ENCODE data around the gene TBKBP1. TPM values are rescaled to one million over a fixed set of nuclear protein-coding genes. Genes with fewer than 3 reads are reported as not detected.

TBKBP1 gene
- total and polyA plus RNA-seq, 2 donors = 1.8 to 9.5 TPM

DNA sequence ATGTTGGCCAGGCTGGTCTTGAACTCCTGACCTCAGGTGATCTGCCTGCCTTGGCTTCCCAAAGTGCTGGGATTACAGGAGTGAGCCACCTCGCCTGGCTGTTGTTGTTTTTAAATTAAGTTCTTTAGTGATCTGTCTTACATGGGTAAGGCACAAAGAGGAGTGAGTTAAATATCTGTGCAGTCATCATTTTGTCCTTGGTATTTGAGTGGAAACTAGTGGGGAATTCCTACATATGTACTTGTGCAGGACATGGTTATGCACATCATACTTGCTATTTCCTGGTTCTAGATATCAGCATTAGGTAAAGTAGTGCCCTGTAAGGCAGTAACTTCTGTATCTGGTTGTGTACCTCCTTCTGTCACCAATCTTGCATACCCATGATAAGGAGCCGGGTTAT, 40.5 kb upstream of the TBKBP1 start:
- no peak overlapping the region for H3K4me3 ChIP-seq (ENCODE audit: low read length in 2 of 2)
- no peaks in the 10 kb centered on the region for H3K27me3 ChIP-seq (ENCODE audit: control insufficient read depth in 2 of 2, insufficient read depth in 1 of 2, low read length in 1 of 2)
- peaks cover 50 to 69% of the 10 kb centered on the region in 2 donors for H3K36me3 ChIP-seq (ENCODE audit: control insufficient read depth in 2 of 2, insufficient read depth in 2 of 2, low read length in 1 of 2)
- H3K9me3 ChIP-seq (ENCODE audit: control insufficient read depth in 2 of 2, insufficient read depth in 1 of 2, low read length in 1 of 2) = no peaks in the 10 kb centered on the region
- no peak for DNase-seq (ENCODE audit: low read depth in 6 of 9, low spot score in 9 of 9)
- H3K27ac ChIP-seq (ENCODE audit: low read depth in 1 of 2, low read length in 1 of 2) = no peak overlapping the region
- peaks cover 6 to 17% of the 10 kb centered on the region in 2 donors for H3K4me1 ChIP-seq (ENCODE audit: control insufficient read depth in 2 of 2, insufficient read depth in 2 of 2, low read length in 2 of 2)
- WGBS = over 99% methylated on average over 2 of the region's 2 CpGs

DNA sequence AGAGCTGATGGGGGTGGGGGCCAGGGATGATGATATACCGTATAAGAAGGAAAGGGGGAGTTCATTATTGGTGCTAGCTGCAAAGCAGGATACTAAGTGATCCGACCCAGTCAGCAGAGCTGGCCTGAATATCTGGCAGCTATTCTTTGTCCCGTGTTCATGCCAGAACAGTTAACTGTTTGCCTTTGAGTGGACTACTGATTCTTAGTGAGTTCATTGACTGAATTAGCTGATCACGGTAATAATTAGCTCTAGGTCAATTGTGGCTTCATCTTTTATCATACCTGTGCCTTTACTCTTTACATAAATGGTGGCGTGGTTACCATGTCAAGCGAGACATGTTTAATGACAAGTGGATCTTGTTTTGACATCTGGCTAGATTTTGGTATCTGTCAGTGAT, 39.0 kb upstream of the TBKBP1 start:
- 95% methylated on average over 6 of the region's 6 CpGs for WGBS
- Histone ChIP-seq H3K4me1 (ENCODE audit: control insufficient read depth in 2 of 2, insufficient read depth in 2 of 2, low read length in 2 of 2) (peaks cover 3 to 21% of the 10 kb centered on the region in 2 donors), H3K4me3 (ENCODE audit: low read length in 2 of 2) (no peak overlapping the region)

DNA sequence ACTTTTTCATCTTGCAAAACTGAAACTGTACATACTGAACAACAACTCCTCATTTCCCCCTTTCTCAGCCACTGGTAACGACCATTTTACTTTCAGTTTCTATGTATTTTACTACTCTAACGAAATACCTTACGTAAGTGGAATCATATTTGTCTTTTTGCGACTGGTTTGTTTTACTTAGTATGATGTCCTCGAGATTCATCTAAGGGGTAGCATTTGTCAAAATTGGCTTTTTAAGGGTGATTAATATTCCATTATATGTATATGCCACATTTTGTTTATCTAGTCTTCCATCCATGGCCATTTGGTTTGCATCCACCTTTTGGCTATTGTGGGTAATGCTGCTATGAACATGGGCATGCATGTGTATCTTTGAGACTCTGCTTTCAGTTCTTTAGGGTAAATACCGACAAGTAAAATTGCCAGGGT, 33.9 kb upstream of the TBKBP1 start:
- H3K27ac ChIP-seq (ENCODE audit: low read depth in 1 of 2, low read length in 1 of 2) = peak overlapping the region; percentile 67 to 83
- WGBS = 20% methylated on average over 6 of the region's 6 CpGs
- peak overlapping the region; percentile 4 to 16 for H3K4me3 ChIP-seq (ENCODE audit: low read length in 2 of 2)
- no peaks in the 10 kb centered on the region for H3K9me3 ChIP-seq (ENCODE audit: control insufficient read depth in 2 of 2, insufficient read depth in 1 of 2, low read length in 1 of 2)
- H3K36me3 ChIP-seq (ENCODE audit: control insufficient read depth in 2 of 2, insufficient read depth in 2 of 2, low read length in 1 of 2) = peaks cover 76 to 97% of the 10 kb centered on the region in 2 donors
- H3K4me1 ChIP-seq (ENCODE audit: control insufficient read depth in 2 of 2, insufficient read depth in 2 of 2, low read length in 2 of 2) = peaks cover 0 to 10% of the 10 kb centered on the region in 2 donors
- no peaks in the 10 kb centered on the region for H3K27me3 ChIP-seq (ENCODE audit: control insufficient read depth in 2 of 2, insufficient read depth in 1 of 2, low read length in 1 of 2)
- DNase-seq (ENCODE audit: low read depth in 6 of 9, low spot score in 9 of 9) = peak in 6 of 9 donors; percentile 4 to 73 (median 34)

More for the DNA sequence above, 39.0 kb upstream of the TBKBP1 start:
- no peak for DNase-seq (ENCODE audit: low read depth in 6 of 9, low spot score in 9 of 9)
- no peaks in the 10 kb centered on the region for H3K9me3 ChIP-seq (ENCODE audit: control insufficient read depth in 2 of 2, insufficient read depth in 1 of 2, low read length in 1 of 2)
- H3K36me3 ChIP-seq (ENCODE audit: control insufficient read depth in 2 of 2, insufficient read depth in 2 of 2, low read length in 1 of 2) = peaks cover 53 to 82% of the 10 kb centered on the region in 2 donors
- H3K27me3 ChIP-seq (ENCODE audit: control insufficient read depth in 2 of 2, insufficient read depth in 1 of 2, low read length in 1 of 2) = no peaks in the 10 kb centered on the region
- no peak overlapping the region for H3K27ac ChIP-seq (ENCODE audit: low read depth in 1 of 2, low read length in 1 of 2)

DNA sequence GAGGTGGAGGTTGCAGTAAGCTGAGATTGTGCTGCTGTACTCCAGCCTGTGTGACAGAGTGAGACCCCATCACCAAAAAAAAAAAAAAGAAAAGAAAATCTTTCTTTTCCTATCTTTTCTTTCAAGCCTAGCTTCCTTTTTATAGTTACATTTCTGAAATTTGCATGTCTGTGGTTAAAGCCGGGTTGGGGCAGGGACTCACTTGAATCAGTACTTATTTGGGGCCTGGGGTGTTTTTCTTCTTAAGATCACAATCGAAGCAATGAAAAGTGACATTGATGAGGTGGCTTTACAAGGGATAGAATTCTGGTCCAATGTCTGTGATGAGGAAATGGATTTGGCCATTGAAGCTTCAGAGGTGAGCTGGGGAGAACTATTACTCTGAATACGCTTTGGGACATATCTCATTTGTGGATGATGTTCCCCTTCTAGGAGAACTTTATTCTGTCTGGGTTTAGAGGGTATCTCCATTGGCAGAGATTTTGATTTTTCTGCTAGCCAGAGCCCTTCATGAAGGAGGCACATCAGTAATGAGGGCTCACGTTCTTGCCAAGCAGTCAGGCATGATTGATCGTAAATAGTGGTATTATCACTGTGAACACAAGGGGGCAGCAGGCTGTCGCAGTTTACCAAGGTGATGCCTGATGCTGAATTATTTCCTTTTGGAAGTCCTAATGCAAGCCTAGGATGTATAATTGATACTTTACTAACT, 29.9 kb upstream of the TBKBP1 start:
- Histone ChIP-seq H3K36me3 (ENCODE audit: control insufficient read depth in 2 of 2, insufficient read depth in 2 of 2, low read length in 1 of 2) (peaks cover 62 to 93% of the 10 kb centered on the region in 2 donors), H3K9me3 (ENCODE audit: control insufficient read depth in 2 of 2, insufficient read depth in 1 of 2, low read length in 1 of 2) (no peaks in the 10 kb centered on the region), H3K27me3 (ENCODE audit: control insufficient read depth in 2 of 2, insufficient read depth in 1 of 2, low read length in 1 of 2) (no peaks in the 10 kb centered on the region), H3K27ac (ENCODE audit: low read depth in 1 of 2, low read length in 1 of 2) (peak overlapping the region in 1 of 2 donors; percentile 18), H3K4me1 (ENCODE audit: control insufficient read depth in 2 of 2, insufficient read depth in 2 of 2, low read length in 2 of 2) (peaks cover 0 to 6% of the 10 kb centered on the region in 2 donors), H3K4me3 (ENCODE audit: low read length in 2 of 2) (no peak overlapping the region)
- 68% methylated on average over 6 of the region's 6 CpGs for WGBS
- peak in 7 of 9 donors; percentile 19 to 67 (median 46) for DNase-seq (ENCODE audit: low read depth in 6 of 9, low spot score in 9 of 9)

DNA sequence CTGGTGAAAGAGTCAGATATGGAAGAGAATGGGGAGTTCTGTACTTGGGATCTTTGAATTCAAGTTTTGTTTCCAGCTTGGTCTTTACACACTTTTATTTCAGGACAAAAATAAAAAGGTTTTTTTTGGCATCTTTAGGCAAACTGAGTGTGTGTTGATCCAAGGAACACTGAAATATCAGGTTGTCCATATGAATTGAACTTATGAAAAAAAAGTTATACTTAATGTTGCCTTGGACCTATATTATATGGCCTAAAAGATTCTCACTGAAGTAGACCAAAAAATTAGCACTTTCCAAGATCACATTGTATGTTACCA, 29.4 kb upstream of the TBKBP1 start:
- DNase-seq (ENCODE audit: low read depth in 6 of 9, low spot score in 9 of 9) = no peak
- H3K27ac ChIP-seq (ENCODE audit: low read depth in 1 of 2, low read length in 1 of 2) = no peak overlapping the region
- H3K27me3 ChIP-seq (ENCODE audit: control insufficient read depth in 2 of 2, insufficient read depth in 1 of 2, low read length in 1 of 2) = no peaks in the 10 kb centered on the region
- H3K4me3 ChIP-seq (ENCODE audit: low read length in 2 of 2) = no peak overlapping the region
- H3K9me3 ChIP-seq (ENCODE audit: control insufficient read depth in 2 of 2, insufficient read depth in 1 of 2, low read length in 1 of 2) = no peaks in the 10 kb centered on the region
- H3K4me1 ChIP-seq (ENCODE audit: control insufficient read depth in 2 of 2, insufficient read depth in 2 of 2, low read length in 2 of 2) = peaks cover 0 to 1% of the 10 kb centered on the region in 2 donors
- peaks cover 65 to 93% of the 10 kb centered on the region in 2 donors for H3K36me3 ChIP-seq (ENCODE audit: control insufficient read depth in 2 of 2, insufficient read depth in 2 of 2, low read length in 1 of 2)

DNA sequence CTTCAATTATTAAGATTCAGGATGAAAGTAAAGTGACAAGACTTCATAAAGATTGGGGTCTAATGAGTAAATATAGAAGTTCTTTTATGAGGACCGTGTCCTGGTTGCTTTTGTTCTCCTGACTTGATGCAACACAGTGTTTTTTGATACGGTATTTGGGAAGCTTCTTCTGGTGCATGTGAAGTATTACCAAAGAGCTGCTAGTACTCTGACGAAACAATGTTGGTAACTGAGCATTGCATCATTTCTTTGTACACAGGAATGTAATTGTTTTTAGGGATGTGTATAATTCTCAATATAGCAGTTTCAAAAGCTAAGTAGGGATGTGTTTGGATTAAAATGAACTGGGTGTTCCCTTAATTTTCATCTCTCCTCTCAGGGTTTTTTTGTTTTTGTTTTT, 28.3 kb upstream of the TBKBP1 start:
- Histone ChIP-seq H3K4me3 (ENCODE audit: low read length in 2 of 2) (no peak overlapping the region), H3K36me3 (ENCODE audit: control insufficient read depth in 2 of 2, insufficient read depth in 2 of 2, low read length in 1 of 2) (peaks cover 75 to 95% of the 10 kb centered on the region in 2 donors), H3K4me1 (ENCODE audit: control insufficient read depth in 2 of 2, insufficient read depth in 2 of 2, low read length in 2 of 2) (no peaks in the 10 kb centered on the region), H3K9me3 (ENCODE audit: control insufficient read depth in 2 of 2, insufficient read depth in 1 of 2, low read length in 1 of 2) (no peaks in the 10 kb centered on the region), H3K27me3 (ENCODE audit: control insufficient read depth in 2 of 2, insufficient read depth in 1 of 2, low read length in 1 of 2) (no peaks in the 10 kb centered on the region), H3K27ac (ENCODE audit: low read depth in 1 of 2, low read length in 1 of 2) (no peak overlapping the region)
- 94% methylated on average over 3 of the region's 3 CpGs for WGBS
- no peak for DNase-seq (ENCODE audit: low read depth in 6 of 9, low spot score in 9 of 9)

DNA sequence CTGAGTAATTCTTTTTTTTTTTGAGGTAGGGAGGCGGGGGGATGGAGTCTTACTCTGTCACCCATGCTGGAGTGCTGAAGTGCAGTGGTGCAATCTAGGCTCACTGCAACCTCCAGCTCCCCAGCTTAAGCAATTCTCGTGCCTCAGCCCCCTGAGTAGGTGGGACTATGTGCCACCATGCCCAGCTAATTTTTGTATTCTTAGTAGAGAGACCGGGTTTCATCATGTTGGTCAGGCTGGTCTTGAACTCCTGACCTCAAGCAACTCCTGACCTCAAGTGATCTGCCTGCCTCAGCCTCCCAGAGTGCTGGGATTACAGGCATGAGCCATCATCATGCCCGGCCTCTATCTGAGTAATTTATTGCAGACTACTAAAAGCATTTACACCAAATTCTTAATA, 24.9 kb upstream of the TBKBP1 start:
- WGBS = 98% methylated on average over 4 of the region's 4 CpGs
- no peak for DNase-seq (ENCODE audit: low read depth in 6 of 9, low spot score in 9 of 9)
- Histone ChIP-seq H3K36me3 (ENCODE audit: control insufficient read depth in 2 of 2, insufficient read depth in 2 of 2, low read length in 1 of 2) (peaks cover 68 to 94% of the 10 kb centered on the region in 2 donors), H3K4me1 (ENCODE audit: control insufficient read depth in 2 of 2, insufficient read depth in 2 of 2, low read length in 2 of 2) (no peaks in the 10 kb centered on the region), H3K27ac (ENCODE audit: low read depth in 1 of 2, low read length in 1 of 2) (no peak overlapping the region), H3K4me3 (ENCODE audit: low read length in 2 of 2) (no peak overlapping the region), H3K9me3 (ENCODE audit: control insufficient read depth in 2 of 2, insufficient read depth in 1 of 2, low read length in 1 of 2) (no peaks in the 10 kb centered on the region), H3K27me3 (ENCODE audit: control insufficient read depth in 2 of 2, insufficient read depth in 1 of 2, low read length in 1 of 2) (no peaks in the 10 kb centered on the region)

DNA sequence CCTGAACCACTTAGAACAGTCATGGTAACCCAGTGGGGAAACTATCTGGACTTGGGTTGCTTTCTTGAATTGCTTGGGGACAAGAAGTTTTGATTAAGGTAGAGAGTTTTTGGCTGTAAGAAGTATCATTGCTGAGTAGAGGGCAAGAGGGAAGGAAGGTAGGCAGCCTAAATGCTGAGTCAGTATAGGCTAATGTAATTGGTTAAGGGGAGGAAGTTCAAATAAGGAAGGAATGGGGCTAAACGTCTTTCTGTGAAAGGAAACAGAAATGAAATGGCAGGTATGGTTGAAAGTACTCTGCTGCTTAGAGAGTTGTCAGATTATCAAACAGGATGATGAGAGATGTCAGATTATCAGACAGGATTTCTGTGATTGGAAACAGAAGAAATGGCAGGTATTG, 23.9 kb upstream of the TBKBP1 start:
- 16% methylated on average over 1 of the region's 1 CpG for WGBS
- H3K36me3 ChIP-seq (ENCODE audit: control insufficient read depth in 2 of 2, insufficient read depth in 2 of 2, low read length in 1 of 2) = peaks cover 69 to 94% of the 10 kb centered on the region in 2 donors
- H3K9me3 ChIP-seq (ENCODE audit: control insufficient read depth in 2 of 2, insufficient read depth in 1 of 2, low read length in 1 of 2) = no peaks in the 10 kb centered on the region
- no peak overlapping the region for H3K27ac ChIP-seq (ENCODE audit: low read depth in 1 of 2, low read length in 1 of 2)
- no peak overlapping the region for H3K4me3 ChIP-seq (ENCODE audit: low read length in 2 of 2)
- DNase-seq (ENCODE audit: low read depth in 6 of 9, low spot score in 9 of 9) = no peak
- H3K4me1 ChIP-seq (ENCODE audit: control insufficient read depth in 2 of 2, insufficient read depth in 2 of 2, low read length in 2 of 2) = peaks cover 2 to 7% of the 10 kb centered on the region in 2 donors
- H3K27me3 ChIP-seq (ENCODE audit: control insufficient read depth in 2 of 2, insufficient read depth in 1 of 2, low read length in 1 of 2) = no peaks in the 10 kb centered on the region

DNA sequence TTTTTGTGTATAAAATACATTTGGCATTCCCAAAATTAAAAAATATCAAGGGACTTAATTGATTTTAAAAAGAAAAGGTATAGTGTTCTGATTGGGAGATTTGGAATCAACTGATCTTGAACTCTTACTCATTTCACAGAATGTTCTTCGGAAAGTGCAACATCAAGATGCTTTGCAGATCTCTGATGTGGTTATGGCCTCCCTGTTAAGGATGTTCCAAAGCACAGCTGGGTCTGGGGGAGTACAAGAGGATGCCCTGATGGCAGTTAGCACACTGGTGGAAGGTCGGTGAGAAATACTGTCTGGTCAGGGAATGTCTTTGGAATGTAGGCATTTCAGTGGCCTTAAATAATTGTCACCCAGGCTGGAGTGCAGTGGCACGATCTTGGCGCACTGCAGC, 19.5 kb upstream of the TBKBP1 start:
- no peaks in the 10 kb centered on the region for H3K9me3 ChIP-seq (ENCODE audit: control insufficient read depth in 2 of 2, insufficient read depth in 1 of 2, low read length in 1 of 2)
- peaks cover 2 to 7% of the 10 kb centered on the region in 2 donors for H3K4me1 ChIP-seq (ENCODE audit: control insufficient read depth in 2 of 2, insufficient read depth in 2 of 2, low read length in 2 of 2)
- peak in 3 of 9 donors; percentile 19 to 60 (median 44) for DNase-seq (ENCODE audit: low read depth in 6 of 9, low spot score in 9 of 9)
- WGBS = 73% methylated on average over 4 of the region's 4 CpGs
- no peaks in the 10 kb centered on the region for H3K27me3 ChIP-seq (ENCODE audit: control insufficient read depth in 2 of 2, insufficient read depth in 1 of 2, low read length in 1 of 2)
- no peak overlapping the region for H3K4me3 ChIP-seq (ENCODE audit: low read length in 2 of 2)
- no peak overlapping the region for H3K27ac ChIP-seq (ENCODE audit: low read depth in 1 of 2, low read length in 1 of 2)
- peaks cover 78 to 98% of the 10 kb centered on the region in 2 donors for H3K36me3 ChIP-seq (ENCODE audit: control insufficient read depth in 2 of 2, insufficient read depth in 2 of 2, low read length in 1 of 2)

Data from thymus (tissue), 11 donors.